HG02970 (cell line): ENCODE data around the gene GRID2.

Experiments used
- ATAC-seq: cut with Tn5 transposase; IDR thresholded peaks from one replicate; pipeline ENCODE4 v1.9.1; 2021; ENCODE audit warnings: mild to moderate bottlenecking, moderate library complexity, moderate number of reproducible peaks; ENCODE audit not compliant: unreplicated experiment, low FRiP score

GRID2 gene

GRCh38 chr4:92658318-92658717, 354.6 kb downstream of the GRID2 start:
- no peak for ATAC-seq

- ATAC-seq = no peak
Measured at GRCh38 chr4:92677805-92678204, 374.0 kb downstream of the GRID2 start.

- ATAC-seq = no peak
Measured at GRCh38 chr4:92678292-92678691, 374.5 kb downstream of the GRID2 start.

GRCh38 chr4:92679149-92679548, 375.4 kb downstream of the GRID2 start:
- no peak for ATAC-seq

- ATAC-seq = no peak
Measured at GRCh38 chr4:92714640-92715039, 410.9 kb downstream of the GRID2 start.

GRCh38 chr4:92733231-92733630, 429.5 kb downstream of the GRID2 start:
- no peak for ATAC-seq

- ATAC-seq = no peak
Measured at GRCh38 chr4:92735025-92735665, 431.4 kb downstream of the GRID2 start.

GRCh38 chr4:92760433-92760832, 456.7 kb downstream of the GRID2 start:
- no peak for ATAC-seq

- ATAC-seq = no peak
Measured at GRCh38 chr4:92776080-92776479, 472.3 kb downstream of the GRID2 start.

GRCh38 chr4:92789741-92790140, 486.0 kb downstream of the GRID2 start:
- no peak for ATAC-seq

- no peak for ATAC-seq
Measured at GRCh38 chr4:92791871-92792440, 488.2 kb downstream of the GRID2 start.

GRCh38 chr4:92809381-92809780, 505.6 kb downstream of the GRID2 start:
- ATAC-seq = no peak

- ATAC-seq = no peak
Measured at GRCh38 chr4:92812652-92813051, 508.9 kb downstream of the GRID2 start.

- no peak for ATAC-seq
Measured at GRCh38 chr4:92814677-92815076, 510.9 kb downstream of the GRID2 start.

GRCh38 chr4:92825256-92825655, 521.5 kb downstream of the GRID2 start:
- ATAC-seq = no peak

- no peak for ATAC-seq
Measured at GRCh38 chr4:92825791-92826190, 522.0 kb downstream of the GRID2 start.

GRCh38 chr4:92830771-92831170, 527.0 kb downstream of the GRID2 start:
- no peak for ATAC-seq

- ATAC-seq = no peak
Measured at GRCh38 chr4:92840880-92841279, 537.1 kb downstream of the GRID2 start.

- ATAC-seq = no peak
Measured at GRCh38 chr4:92843784-92844183, 540.0 kb downstream of the GRID2 start.

- ATAC-seq = no peak
Measured at GRCh38 chr4:92847026-92847425, 543.3 kb downstream of the GRID2 start.

- no peak for ATAC-seq
Measured at GRCh38 chr4:92862509-92862908, 558.7 kb downstream of the GRID2 start.

GRCh38 chr4:92864096-92864495, 560.3 kb downstream of the GRID2 start:
- ATAC-seq = no peak

GRCh38 chr4:92872604-92873003, 568.8 kb downstream of the GRID2 start:
- ATAC-seq = no peak
